Lower lobe of right lung (tissue), 2 donors: ENCODE measurements around the gene KCNMB4. TPM values are rescaled to one million over a fixed set of nuclear protein-coding genes. Genes with fewer than 3 reads are reported as not detected.

ENCODE experiments used
- ATAC-seq, 2 donors: fragments of 200-7000 bp; cut with Tn5 transposase; one replicate each; pipeline ENCODE4 v1.9.1; 2020 to 2022; ENCODE audit warnings: mild to moderate bottlenecking in 2 of 2, moderate library complexity in 2 of 2
- DNase-seq: peaks from one replicate; pipeline ENCODE4 v3.0.0-alpha.2; 2020
- H3K27ac ChIP-seq: fragments of 200-600 bp; one replicate; pipeline ENCODE4 v1.8.0; 2022
- H3K27me3 ChIP-seq: fragments of 200-600 bp; one replicate; pipeline ENCODE4 v1.8.0; 2022; ENCODE audit warnings: low read depth
- H3K36me3 ChIP-seq: fragments of 200-600 bp; one replicate; pipeline ENCODE4 v1.8.0; 2022; ENCODE audit warnings: mild to moderate bottlenecking
- H3K4me1 ChIP-seq: fragments of 200-600 bp; one replicate; pipeline ENCODE4 v1.8.0; 2022
- H3K4me3 ChIP-seq: fragments of 200-600 bp; one replicate; pipeline ENCODE4 v1.8.0; 2022; ENCODE audit warnings: mild to moderate bottlenecking
- H3K9me3 ChIP-seq: fragments of 200-600 bp; one replicate; pipeline ENCODE4 v1.8.0; 2022
- intact Hi-C: fragments of 100-400 bp; cut with DNase I; formaldehyde crosslinking; loops from one replicate; pipeline ENCODE4 v1.11.0; 2022
- total RNA-seq: library from RNA; stranded (reverse); fragmentation: NEBNext Ultra II Directional; extraction: Animal tissue kit (Norgen Biotek cat#: 25700); gene quantifications from one replicate; pipeline ENCODE4 v1.2.1, GENCODE V29; 2021
- TF ChIP-seq, protein P1 (sequence below): fragments of 200-600 bp; IDR thresholded peaks from one replicate; pipeline ENCODE4 v1.8.0; 2022; ENCODE audit warnings: antibody characterized with exemption, mild to moderate bottlenecking
- donor health status: DM: no; HTN: yes; CAD: no; lungs with severe emphysema.

The KCNMB4 gene
- total RNA-seq, 1 donor from 2014 or later: 4.5 TPM

- TF ChIP-seq, protein P1, sequence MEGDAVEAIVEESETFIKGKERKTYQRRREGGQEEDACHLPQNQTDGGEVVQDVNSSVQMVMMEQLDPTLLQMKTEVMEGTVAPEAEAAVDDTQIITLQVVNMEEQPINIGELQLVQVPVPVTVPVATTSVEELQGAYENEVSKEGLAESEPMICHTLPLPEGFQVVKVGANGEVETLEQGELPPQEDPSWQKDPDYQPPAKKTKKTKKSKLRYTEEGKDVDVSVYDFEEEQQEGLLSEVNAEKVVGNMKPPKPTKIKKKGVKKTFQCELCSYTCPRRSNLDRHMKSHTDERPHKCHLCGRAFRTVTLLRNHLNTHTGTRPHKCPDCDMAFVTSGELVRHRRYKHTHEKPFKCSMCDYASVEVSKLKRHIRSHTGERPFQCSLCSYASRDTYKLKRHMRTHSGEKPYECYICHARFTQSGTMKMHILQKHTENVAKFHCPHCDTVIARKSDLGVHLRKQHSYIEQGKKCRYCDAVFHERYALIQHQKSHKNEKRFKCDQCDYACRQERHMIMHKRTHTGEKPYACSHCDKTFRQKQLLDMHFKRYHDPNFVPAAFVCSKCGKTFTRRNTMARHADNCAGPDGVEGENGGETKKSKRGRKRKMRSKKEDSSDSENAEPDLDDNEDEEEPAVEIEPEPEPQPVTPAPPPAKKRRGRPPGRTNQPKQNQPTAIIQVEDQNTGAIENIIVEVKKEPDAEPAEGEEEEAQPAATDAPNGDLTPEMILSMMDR: no peak
- no peak for ATAC-seq
- Histone ChIP-seq H3K4me3 (no peak overlapping the region), H3K36me3 (no peaks in the 10 kb centered on the region), H3K27me3 (no peaks in the 10 kb centered on the region), H3K27ac (no peak overlapping the region), H3K4me1 (no peaks in the 10 kb centered on the region), H3K9me3 (peaks cover 6% of the 10 kb centered on the region)
- intact Hi-C loops: no loop called here
- DNase-seq: no peak
Measured at GRCh38 chr12:70393787-70394499, 27.9 kb downstream of the KCNMB4 start.

- ATAC-seq: no peak
- intact Hi-C loops: no loop called here
- no peak overlapping the region for H3K27ac ChIP-seq
Measured at GRCh38 chr12:70398002-70398401, 31.9 kb downstream of the KCNMB4 start.

GRCh38 chr12:70398862-70399261 lies 32.8 kb downstream of the KCNMB4 start:
- no peak for ATAC-seq
- Histone ChIP-seq H3K9me3 (no peaks in the 10 kb centered on the region), H3K27me3 (no peaks in the 10 kb centered on the region), H3K27ac (no peak overlapping the region), H3K4me1 (no peaks in the 10 kb centered on the region), H3K4me3 (no peak overlapping the region), H3K36me3 (no peaks in the 10 kb centered on the region)
- DNase-seq: no peak
- TF ChIP-seq, protein P1: no peak
- intact Hi-C loops: no loop called here

More at GRCh38 chr12:70398002-70398401, 31.9 kb downstream of the KCNMB4 start:
- H3K27me3 ChIP-seq: no peaks in the 10 kb centered on the region
- DNase-seq: no peak
- TF ChIP-seq, protein P1: no peak
- no peaks in the 10 kb centered on the region for H3K9me3 ChIP-seq
- H3K36me3 ChIP-seq: no peaks in the 10 kb centered on the region
- no peaks in the 10 kb centered on the region for H3K4me1 ChIP-seq
- no peak overlapping the region for H3K4me3 ChIP-seq

- DNase-seq (no peak), ATAC-seq (no peak)
- intact Hi-C loops: no loop called here
- H3K9me3 ChIP-seq: no peaks in the 10 kb centered on the region
- H3K27ac ChIP-seq: no peak overlapping the region
- no peaks in the 10 kb centered on the region for H3K36me3 ChIP-seq
- TF ChIP-seq, protein P1: no peak
- H3K27me3 ChIP-seq: no peaks in the 10 kb centered on the region
- H3K4me1 ChIP-seq: no peaks in the 10 kb centered on the region
- no peak overlapping the region for H3K4me3 ChIP-seq
Measured at GRCh38 chr12:70399311-70399710, 33.2 kb downstream of the KCNMB4 start.

- no peaks in the 10 kb centered on the region for H3K4me1 ChIP-seq
- TF ChIP-seq, protein P1: no peak
- no peak overlapping the region for H3K4me3 ChIP-seq
- no peak for ATAC-seq
- intact Hi-C loops: no loop called here
- DNase-seq: no peak
- H3K36me3 ChIP-seq: no peaks in the 10 kb centered on the region
- H3K9me3 ChIP-seq: no peaks in the 10 kb centered on the region
- H3K27me3 ChIP-seq: no peaks in the 10 kb centered on the region
- no peak overlapping the region for H3K27ac ChIP-seq
Measured at GRCh38 chr12:70400124-70400523, 34.0 kb downstream of the KCNMB4 start.
